ENCODE results near the gene DNLZ. TPM values are rescaled to one million over a fixed set of nuclear protein-coding genes. Genes with fewer than 3 reads are reported as not detected.
"Not testable (repeated sequence)": the region's sequence is repeated elsewhere in the genome, so short reads cannot be mapped to it uniquely, and the experiment has no call there.

The DNLZ gene
- total RNA-seq, 5 donors from 2014 or later (not counting 1 experiment from before 2014, with no cell fraction given), result 20.4 to 46.8 (median 36.3) TPM

DNA sequence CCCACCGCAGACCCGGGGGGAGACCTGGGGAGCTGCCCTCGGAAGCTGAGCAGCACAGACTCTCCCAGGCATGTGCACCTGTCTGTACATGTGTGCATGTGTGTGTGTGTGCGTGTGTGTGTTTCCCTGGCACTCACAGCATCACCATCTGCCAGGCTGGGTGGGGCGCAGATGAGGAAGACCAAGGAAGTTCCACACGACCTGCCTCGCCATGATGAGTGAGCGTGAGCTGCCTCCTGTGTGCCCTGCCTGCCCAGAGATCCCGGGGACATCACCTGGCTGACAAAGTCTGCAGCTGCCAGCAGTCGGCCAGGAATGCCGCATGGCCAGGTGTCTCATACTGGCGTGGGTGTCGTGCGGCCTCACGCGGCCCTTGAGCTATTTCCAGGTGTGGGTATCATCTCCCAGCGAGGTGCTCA lies 40.2 kb downstream of the DNLZ start:
- ATAC-seq (replicated peaks in 1 of 4) (no peak), DNase-seq (no peak)
- no peaks in the 10 kb centered on the region for H3K36me3 Mint-ChIP-seq
- Histone ChIP-seq H3K4me1 (ENCODE audit: control insufficient read depth in 1 of 2, extremely low read depth in 1 of 2, insufficient read depth in 2 of 2, low read length in 2 of 2) (peaks cover 0 to 24% of the 10 kb centered on the region in 2 experiments), H3K36me3 (ENCODE audit: control insufficient read depth in 2 of 2, extremely low read depth in 1 of 2, insufficient read depth in 1 of 2, low read length in 1 of 2) (no peaks in the 10 kb centered on the region), H3K27ac (ENCODE audit: low read length) (no peak overlapping the region), H3K27me3 (replicated peaks in 1 of 2; ENCODE audit: control insufficient read depth in 2 of 2, extremely low read depth in 1 of 2, insufficient read depth in 2 of 2, low read length in 1 of 2) (peaks cover 0 to 36% of the 10 kb centered on the region in 2 experiments), H3K9me3 (no peaks in the 10 kb centered on the region), H3K4me3 (ENCODE audit: control insufficient read depth in 1 of 2, extremely low read depth in 1 of 2, low read length in 1 of 2) (no peak overlapping the region)
- WGBS (ENCODE audit: insufficient coverage), result 52% methylated on average over 10 of the region's 17 CpGs
- POLR2A ChIA-PET, result no interaction called here
- H3K9me3 Mint-ChIP-seq, result no peaks in the 10 kb centered on the region
- CTCF ChIA-PET, result interaction anchor here in 1 of 2 donors (0.5 kb wide), 1 partner anchor 1268 kb away, joined by 3 read pairs; no protein-coding TSS in a partner anchor
- H3K27me3 Mint-ChIP-seq, result no peaks in the 10 kb centered on the region
- H3K4me1 Mint-ChIP-seq, result peaks cover 0 to 3% (median 0%) of the 10 kb centered on the region in 3 donors
- no peak overlapping the region for H3K27ac Mint-ChIP-seq
- no peak overlapping the region for H3K4me3 Mint-ChIP-seq

DNA sequence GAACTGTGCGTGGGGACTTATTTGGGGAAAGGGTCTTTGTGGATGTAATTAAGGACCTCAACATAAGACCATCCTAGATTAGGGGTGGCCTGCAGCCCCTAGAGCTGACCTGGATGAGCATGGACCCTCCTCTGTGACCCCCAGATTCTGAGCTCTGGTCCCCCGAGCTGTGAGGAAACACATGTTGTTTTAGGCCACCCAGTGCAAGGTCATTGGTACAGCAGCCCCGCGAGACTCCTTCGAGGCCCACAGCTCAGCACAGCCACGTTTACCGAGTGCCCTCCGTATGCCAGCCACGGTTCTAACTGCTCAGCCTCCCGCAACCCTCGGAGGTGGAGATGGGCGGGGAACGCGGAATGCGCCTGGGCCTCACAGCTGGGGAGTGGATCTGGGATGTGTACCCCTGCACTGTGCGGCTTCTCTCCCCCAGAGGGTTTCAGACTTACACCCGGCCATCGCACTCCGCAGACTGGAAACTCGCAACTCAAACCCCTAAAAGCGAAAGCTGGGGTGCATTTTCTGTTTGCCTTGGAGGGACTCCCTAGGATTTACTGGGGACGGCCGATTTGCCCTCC lies 40.7 kb downstream of the DNLZ start:
- H3K9me3 Mint-ChIP-seq, result no peaks in the 10 kb centered on the region
- H3K27me3 Mint-ChIP-seq, result no peaks in the 10 kb centered on the region
- no peak overlapping the region for H3K4me3 Mint-ChIP-seq
- 82% methylated on average over 22 of the region's 23 CpGs for WGBS (ENCODE audit: insufficient coverage)
- Histone ChIP-seq H3K9me3 (no peaks in the 10 kb centered on the region), H3K27ac (ENCODE audit: low read length) (no peak overlapping the region), H3K4me1 (ENCODE audit: control insufficient read depth in 1 of 2, extremely low read depth in 1 of 2, insufficient read depth in 2 of 2, low read length in 2 of 2) (peaks cover 0 to 20% of the 10 kb centered on the region in 2 experiments), H3K4me3 (ENCODE audit: control insufficient read depth in 1 of 2, extremely low read depth in 1 of 2, low read length in 1 of 2) (no peak overlapping the region), H3K27me3 (replicated peaks in 1 of 2; ENCODE audit: control insufficient read depth in 2 of 2, extremely low read depth in 1 of 2, insufficient read depth in 2 of 2, low read length in 1 of 2) (peaks cover 0 to 33% of the 10 kb centered on the region in 2 experiments), H3K36me3 (ENCODE audit: control insufficient read depth in 2 of 2, extremely low read depth in 1 of 2, insufficient read depth in 1 of 2, low read length in 1 of 2) (no peaks in the 10 kb centered on the region)
- ATAC-seq (replicated peaks in 1 of 4) (no peak), DNase-seq (no peak)
- no peak overlapping the region for H3K27ac Mint-ChIP-seq
- peaks cover 0 to 3% (median 0%) of the 10 kb centered on the region in 3 donors for H3K4me1 Mint-ChIP-seq
- CTCF ChIA-PET, result no interaction called here
- no peaks in the 10 kb centered on the region for H3K36me3 Mint-ChIP-seq
- POLR2A ChIA-PET, result no interaction called here

DNA sequence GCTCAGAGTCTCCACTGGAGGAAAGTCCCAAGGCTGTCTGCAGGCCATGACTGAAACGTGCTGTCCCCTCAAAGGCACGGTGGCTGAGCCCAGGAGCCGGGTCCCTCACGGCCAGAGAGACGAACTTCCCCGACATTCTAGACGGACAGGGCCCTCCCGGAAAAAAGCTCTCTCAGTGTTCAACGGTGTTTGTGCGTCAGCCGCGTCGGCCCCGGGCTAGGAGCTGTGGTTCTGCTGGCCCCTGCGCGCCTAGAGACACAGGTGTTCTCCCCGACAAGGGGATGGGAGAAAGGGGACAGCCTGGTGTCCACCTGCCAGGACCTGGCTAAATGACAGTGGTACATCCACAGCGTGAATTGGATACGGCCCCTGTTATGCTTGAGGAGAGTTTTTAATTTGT lies 42.0 kb downstream of the DNLZ start:
- ChIA-PET POLR2A (no interaction called here), CTCF (no interaction called here)
- WGBS (ENCODE audit: insufficient coverage), result 84% methylated on average over 17 of the region's 19 CpGs
- DNase-seq (no peak), ATAC-seq (replicated peaks in 1 of 4) (no peak)
- Histone ChIP-seq H3K4me1 (ENCODE audit: control insufficient read depth in 1 of 2, extremely low read depth in 1 of 2, insufficient read depth in 2 of 2, low read length in 2 of 2) (peaks cover 0 to 26% of the 10 kb centered on the region in 2 experiments), H3K4me3 (ENCODE audit: control insufficient read depth in 1 of 2, extremely low read depth in 1 of 2, low read length in 1 of 2) (no peak overlapping the region), H3K9me3 (no peaks in the 10 kb centered on the region), H3K27me3 (replicated peaks in 1 of 2; ENCODE audit: control insufficient read depth in 2 of 2, extremely low read depth in 1 of 2, insufficient read depth in 2 of 2, low read length in 1 of 2) (peaks cover 0 to 27% of the 10 kb centered on the region in 2 experiments), H3K36me3 (ENCODE audit: control insufficient read depth in 2 of 2, extremely low read depth in 1 of 2, insufficient read depth in 1 of 2, low read length in 1 of 2) (no peaks in the 10 kb centered on the region), H3K27ac (ENCODE audit: low read length) (no peak overlapping the region)
- H3K27ac Mint-ChIP-seq, result no peak overlapping the region
- no peaks in the 10 kb centered on the region for H3K9me3 Mint-ChIP-seq
- H3K36me3 Mint-ChIP-seq, result no peaks in the 10 kb centered on the region
- peaks cover 0 to 2% (median 0%) of the 10 kb centered on the region in 3 donors for H3K4me1 Mint-ChIP-seq
- H3K4me3 Mint-ChIP-seq, result no peak overlapping the region
- no peaks in the 10 kb centered on the region for H3K27me3 Mint-ChIP-seq

DNA sequence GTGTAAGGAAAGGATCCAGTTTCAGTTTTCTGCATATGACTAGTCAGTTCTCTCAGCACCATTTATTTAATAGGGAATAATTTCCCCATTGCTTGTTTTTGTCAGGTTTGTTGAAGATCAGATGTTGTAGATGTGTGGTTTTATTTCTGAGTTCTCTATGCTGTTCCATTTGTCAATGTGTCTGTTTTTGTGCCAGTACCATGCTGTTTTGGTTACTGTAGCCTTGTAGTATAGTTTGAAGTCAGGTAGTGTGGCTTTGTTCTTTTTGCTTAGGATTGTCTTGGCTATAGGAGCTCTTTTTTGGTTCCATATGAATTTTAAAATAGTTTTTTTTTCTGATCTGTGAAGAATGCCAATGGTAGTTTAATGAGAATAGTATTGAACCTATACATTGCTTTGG lies 42.6 kb downstream of the DNLZ start:
- DNase-seq; POLR2A ChIA-PET; ATAC-seq (replicated peaks in 1 of 4); CTCF ChIA-PET; H3K27ac Mint-ChIP-seq; H3K4me3 Mint-ChIP-seq; H3K9me3 Mint-ChIP-seq; H3K27ac ChIP-seq (ENCODE audit: low read length); H3K36me3 Mint-ChIP-seq; H3K4me1 Mint-ChIP-seq; H3K27me3 Mint-ChIP-seq; H3K9me3 ChIP-seq; H3K4me3 ChIP-seq (ENCODE audit: control insufficient read depth in 1 of 2, extremely low read depth in 1 of 2, low read length in 1 of 2); H3K36me3 ChIP-seq (ENCODE audit: control insufficient read depth in 2 of 2, extremely low read depth in 1 of 2, insufficient read depth in 1 of 2, low read length in 1 of 2): not testable (repeated sequence)
- peaks cover 0 to 23% of the 10 kb centered on the region in 2 experiments for H3K4me1 ChIP-seq (ENCODE audit: control insufficient read depth in 1 of 2, extremely low read depth in 1 of 2, insufficient read depth in 2 of 2, low read length in 2 of 2)
- H3K27me3 ChIP-seq (replicated peaks in 1 of 2; ENCODE audit: control insufficient read depth in 2 of 2, extremely low read depth in 1 of 2, insufficient read depth in 2 of 2, low read length in 1 of 2), result peaks cover 0 to 22% of the 10 kb centered on the region in 2 experiments

DNA sequence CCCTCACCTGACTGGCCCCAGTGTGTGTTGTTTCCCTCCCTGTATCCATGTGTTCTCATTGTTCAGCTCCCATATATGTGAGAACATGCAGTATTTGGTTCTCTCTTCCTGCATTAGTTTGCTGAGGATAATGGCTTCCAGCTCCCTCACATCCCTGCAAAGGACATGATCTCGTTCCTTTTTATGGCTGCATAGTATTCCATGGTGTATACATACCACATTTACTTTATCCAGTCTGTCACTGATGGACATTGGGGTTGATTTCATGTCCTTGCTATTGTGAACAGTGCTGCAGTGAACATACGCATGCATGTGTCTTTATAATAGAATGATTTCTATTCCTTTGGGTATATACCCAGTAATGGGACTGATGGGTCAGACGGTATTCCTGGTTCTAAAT lies 43.6 kb downstream of the DNLZ start:
- H3K9me3 Mint-ChIP-seq, result not testable (repeated sequence)

DNA sequence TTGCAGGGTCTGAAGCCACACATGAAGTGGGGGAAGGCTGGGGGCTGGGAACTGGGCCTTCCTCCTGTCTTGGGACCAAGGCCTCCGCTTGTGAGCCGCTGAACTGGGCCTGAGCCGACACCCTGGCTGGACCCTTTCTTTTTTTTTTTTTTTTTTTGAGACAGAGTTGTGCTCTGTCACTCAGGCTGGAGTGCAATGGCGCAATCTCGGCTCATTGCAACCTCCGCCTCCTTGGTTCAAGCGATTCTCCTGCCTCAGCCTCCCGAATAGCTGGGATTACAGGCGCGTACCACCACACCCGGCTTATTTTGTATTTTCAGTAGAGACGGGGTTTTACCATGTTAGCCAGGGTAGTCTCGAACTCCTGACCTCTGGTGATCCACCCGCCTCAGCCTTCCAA lies 44.3 kb downstream of the DNLZ start:
- H3K9me3 ChIP-seq, POLR2A ChIA-PET: not testable (repeated sequence)

More for the DNA sequence above, 43.6 kb downstream of the DNLZ start:
- no CpG with 5 or more reads among the region's 3 CpGs for WGBS (ENCODE audit: insufficient coverage)
- Histone ChIP-seq H3K27me3 (replicated peaks in 1 of 2; ENCODE audit: control insufficient read depth in 2 of 2, extremely low read depth in 1 of 2, insufficient read depth in 2 of 2, low read length in 1 of 2) (peaks cover 0 to 12% of the 10 kb centered on the region in 2 experiments), H3K4me1 (ENCODE audit: control insufficient read depth in 1 of 2, extremely low read depth in 1 of 2, insufficient read depth in 2 of 2, low read length in 2 of 2) (peaks cover 0 to 31% of the 10 kb centered on the region in 2 experiments)
- H3K4me3 Mint-ChIP-seq; H3K4me1 Mint-ChIP-seq; DNase-seq; ATAC-seq (replicated peaks in 1 of 4); H3K27me3 Mint-ChIP-seq; H3K27ac ChIP-seq (ENCODE audit: low read length); H3K9me3 ChIP-seq; H3K36me3 ChIP-seq (ENCODE audit: control insufficient read depth in 2 of 2, extremely low read depth in 1 of 2, insufficient read depth in 1 of 2, low read length in 1 of 2); H3K27ac Mint-ChIP-seq; H3K36me3 Mint-ChIP-seq; CTCF ChIA-PET; POLR2A ChIA-PET; H3K4me3 ChIP-seq (ENCODE audit: control insufficient read depth in 1 of 2, extremely low read depth in 1 of 2, low read length in 1 of 2): not testable (repeated sequence)

More for the DNA sequence above, 44.3 kb downstream of the DNLZ start:
- 95% methylated on average over 12 of the region's 14 CpGs for WGBS (ENCODE audit: insufficient coverage)
- not testable (repeated sequence) for H3K27ac Mint-ChIP-seq; H3K27ac ChIP-seq (ENCODE audit: low read length); H3K9me3 Mint-ChIP-seq; H3K27me3 ChIP-seq (replicated peaks in 1 of 2; ENCODE audit: control insufficient read depth in 2 of 2, extremely low read depth in 1 of 2, insufficient read depth in 2 of 2, low read length in 1 of 2); H3K4me3 ChIP-seq (ENCODE audit: control insufficient read depth in 1 of 2, extremely low read depth in 1 of 2, low read length in 1 of 2); ATAC-seq (replicated peaks in 1 of 4); H3K36me3 ChIP-seq (ENCODE audit: control insufficient read depth in 2 of 2, extremely low read depth in 1 of 2, insufficient read depth in 1 of 2, low read length in 1 of 2); DNase-seq; H3K27me3 Mint-ChIP-seq; H3K4me3 Mint-ChIP-seq; H3K36me3 Mint-ChIP-seq; H3K4me1 Mint-ChIP-seq
- CTCF ChIA-PET, result interaction anchor here in 1 of 2 donors (0.7 kb wide), 1 partner anchor 64 kb away, joined by 6 read pairs; no protein-coding TSS in a partner anchor
- H3K4me1 ChIP-seq (ENCODE audit: control insufficient read depth in 1 of 2, extremely low read depth in 1 of 2, insufficient read depth in 2 of 2, low read length in 2 of 2), result peaks cover 0 to 31% of the 10 kb centered on the region in 2 experiments
